Endometrial microvascular endothelial cells (primary cell): ENCODE results near the gene AFM. TPM values are rescaled to one million over a fixed set of nuclear protein-coding genes. Genes with fewer than 3 reads are reported as not detected.

Experiments
- total RNA-seq: library from RNA; depleted of rRNA; stranded (reverse); fragments of >200 nt; gene quantifications from one replicate; pipeline ENCODE4 v1.2.3, GENCODE V29; 2015; ENCODE audit errors: inconsistent ontology term

Gene AFM
- total RNA-seq, 1 donor from 2014 or later: not detected

Other genes with a start within 250 kb of the AFM start
- 42.9 TPM for gene ANKRD17, start 222.9 kb upstream of the AFM start, total RNA-seq
- not detected for gene ALB, start 77.5 kb upstream of the AFM start, total RNA-seq
- not detected for gene AFP, start 45.5 kb upstream of the AFM start, total RNA-seq
- gene RASSF6, start 138.7 kb downstream of the AFM start, total RNA-seq: not detected